ENCODE measurements around the gene MGAT1.

The MGAT1 gene

DNA sequence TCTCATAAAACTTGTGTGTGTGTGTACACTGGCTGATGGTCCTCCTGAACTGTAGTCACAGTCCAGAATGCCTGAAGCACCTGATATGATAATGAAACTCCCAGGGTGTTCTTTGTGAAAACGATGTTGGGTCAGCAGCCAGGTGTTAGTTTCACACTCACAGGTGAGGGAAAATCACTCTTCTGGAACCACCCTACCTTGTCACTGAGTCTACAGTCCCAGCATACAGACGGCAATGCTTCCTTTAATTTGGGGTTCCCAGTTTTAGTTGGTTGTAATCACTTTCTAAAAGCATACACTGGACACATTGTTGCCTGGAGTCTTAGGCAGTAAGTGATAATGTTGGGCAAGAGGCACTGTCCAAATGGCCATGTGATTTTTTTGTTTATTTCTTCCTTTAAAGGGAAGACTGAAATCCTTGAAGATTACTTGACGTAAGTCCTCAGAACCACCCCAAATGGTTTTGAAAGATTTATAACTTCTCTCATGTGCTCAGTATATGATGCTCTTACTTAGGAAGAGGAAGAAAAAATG, 18.2 kb upstream of the MGAT1 start:
- TF ChIP-seq, protein P1, sequence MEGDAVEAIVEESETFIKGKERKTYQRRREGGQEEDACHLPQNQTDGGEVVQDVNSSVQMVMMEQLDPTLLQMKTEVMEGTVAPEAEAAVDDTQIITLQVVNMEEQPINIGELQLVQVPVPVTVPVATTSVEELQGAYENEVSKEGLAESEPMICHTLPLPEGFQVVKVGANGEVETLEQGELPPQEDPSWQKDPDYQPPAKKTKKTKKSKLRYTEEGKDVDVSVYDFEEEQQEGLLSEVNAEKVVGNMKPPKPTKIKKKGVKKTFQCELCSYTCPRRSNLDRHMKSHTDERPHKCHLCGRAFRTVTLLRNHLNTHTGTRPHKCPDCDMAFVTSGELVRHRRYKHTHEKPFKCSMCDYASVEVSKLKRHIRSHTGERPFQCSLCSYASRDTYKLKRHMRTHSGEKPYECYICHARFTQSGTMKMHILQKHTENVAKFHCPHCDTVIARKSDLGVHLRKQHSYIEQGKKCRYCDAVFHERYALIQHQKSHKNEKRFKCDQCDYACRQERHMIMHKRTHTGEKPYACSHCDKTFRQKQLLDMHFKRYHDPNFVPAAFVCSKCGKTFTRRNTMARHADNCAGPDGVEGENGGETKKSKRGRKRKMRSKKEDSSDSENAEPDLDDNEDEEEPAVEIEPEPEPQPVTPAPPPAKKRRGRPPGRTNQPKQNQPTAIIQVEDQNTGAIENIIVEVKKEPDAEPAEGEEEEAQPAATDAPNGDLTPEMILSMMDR (IDR thresholded peaks at IDR 0.05; ENCODE audit: low read depth, low read length), result no peak
- H3K9me3 ChIP-seq, result no peaks in the 10 kb centered on the region
- H3K4me3 ChIP-seq (ENCODE audit: low read depth, low read length), result no peak overlapping the region
- H3K36me3 ChIP-seq, result no peaks in the 10 kb centered on the region
- no peak for DNase-seq
- H3K4me1 ChIP-seq, result no peaks in the 10 kb centered on the region
- no peaks in the 10 kb centered on the region for H3K27me3 ChIP-seq

DNA sequence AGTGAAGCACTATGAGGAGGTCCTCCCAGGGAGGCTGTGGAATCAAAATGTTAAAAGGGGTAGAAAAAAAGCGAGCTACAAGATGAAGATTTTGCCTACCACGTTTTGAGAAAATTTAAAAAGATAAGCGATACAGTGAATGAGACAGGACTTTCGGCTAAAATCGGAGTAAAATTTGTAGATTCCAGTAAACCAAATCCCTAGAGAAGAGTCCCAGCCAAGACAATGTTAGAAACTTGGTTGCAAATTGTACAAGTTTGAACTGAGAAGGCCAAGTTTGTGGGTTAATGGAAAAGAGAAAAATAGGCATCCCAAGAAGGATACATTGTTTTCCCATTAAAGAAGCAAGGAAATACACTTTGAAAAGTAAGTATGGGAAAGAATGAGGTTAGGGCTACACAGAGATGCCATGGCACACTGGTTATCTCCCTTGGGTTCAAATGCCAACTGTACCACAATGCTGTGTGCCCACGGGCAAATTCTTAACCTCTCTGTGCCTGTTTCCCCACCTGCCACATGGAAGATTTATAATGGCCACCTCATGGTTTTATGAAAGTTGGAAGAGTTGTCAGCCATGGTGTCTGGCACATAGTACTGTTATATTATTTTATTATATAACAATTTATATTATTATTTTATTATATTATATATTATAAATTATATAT, 16.2 kb upstream of the MGAT1 start:
- H3K4me1 ChIP-seq, result no peaks in the 10 kb centered on the region
- TF ChIP-seq, protein P1 (IDR thresholded peaks at IDR 0.05; ENCODE audit: low read depth, low read length), result no peak
- DNase-seq, result no peak

DNA sequence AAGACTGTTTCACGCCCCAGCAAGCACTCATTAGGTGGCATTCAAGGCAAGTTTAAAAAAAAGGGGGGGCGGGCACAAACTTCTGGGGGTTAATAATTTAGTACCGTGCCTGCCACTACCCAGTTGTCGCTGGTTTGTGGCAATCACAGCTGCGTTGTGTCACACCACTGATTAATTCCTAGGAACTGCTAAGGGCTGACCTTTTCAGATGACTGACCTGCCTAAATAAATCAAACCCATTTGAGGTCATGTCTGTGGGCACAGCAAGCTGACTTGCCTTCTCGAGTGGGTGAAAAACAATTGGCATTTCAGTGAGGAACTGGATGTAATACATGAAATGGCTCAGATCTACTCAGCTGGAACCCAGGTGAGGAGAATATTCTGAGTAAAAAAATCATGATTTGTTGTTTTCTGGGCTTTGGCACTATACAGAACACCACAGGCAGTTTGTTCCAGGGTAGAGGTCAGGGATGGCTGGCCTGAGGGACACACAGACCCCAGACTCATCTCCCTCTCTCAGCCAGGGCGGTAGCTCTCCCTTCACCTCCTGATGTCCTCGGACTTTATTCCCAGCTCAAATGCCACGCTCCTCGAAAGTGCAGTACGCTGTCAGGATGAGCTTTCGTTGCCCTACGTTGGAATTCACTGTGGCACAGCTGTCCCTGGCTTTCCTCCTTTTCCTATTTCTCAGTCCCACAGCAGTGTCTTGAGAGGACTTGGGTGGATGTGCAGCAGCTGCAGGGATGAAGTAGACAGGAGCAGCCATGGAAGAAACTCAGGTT, 15.5 kb upstream of the MGAT1 start:
- H3K9me3 ChIP-seq, result no peaks in the 10 kb centered on the region
- no peaks in the 10 kb centered on the region for H3K27me3 ChIP-seq
- no peak overlapping the region for H3K4me3 ChIP-seq (ENCODE audit: low read depth, low read length)
- TF ChIP-seq, protein P1 (IDR thresholded peaks at IDR 0.05; ENCODE audit: low read depth, low read length), result no peak
- H3K36me3 ChIP-seq, result no peaks in the 10 kb centered on the region
- no peaks in the 10 kb centered on the region for H3K4me1 ChIP-seq
- no peak for DNase-seq

More for the DNA sequence above, 16.2 kb upstream of the MGAT1 start:
- H3K36me3 ChIP-seq, result no peaks in the 10 kb centered on the region
- H3K9me3 ChIP-seq, result no peaks in the 10 kb centered on the region
- H3K27me3 ChIP-seq, result no peaks in the 10 kb centered on the region
- H3K4me3 ChIP-seq (ENCODE audit: low read depth, low read length), result no peak overlapping the region

DNA sequence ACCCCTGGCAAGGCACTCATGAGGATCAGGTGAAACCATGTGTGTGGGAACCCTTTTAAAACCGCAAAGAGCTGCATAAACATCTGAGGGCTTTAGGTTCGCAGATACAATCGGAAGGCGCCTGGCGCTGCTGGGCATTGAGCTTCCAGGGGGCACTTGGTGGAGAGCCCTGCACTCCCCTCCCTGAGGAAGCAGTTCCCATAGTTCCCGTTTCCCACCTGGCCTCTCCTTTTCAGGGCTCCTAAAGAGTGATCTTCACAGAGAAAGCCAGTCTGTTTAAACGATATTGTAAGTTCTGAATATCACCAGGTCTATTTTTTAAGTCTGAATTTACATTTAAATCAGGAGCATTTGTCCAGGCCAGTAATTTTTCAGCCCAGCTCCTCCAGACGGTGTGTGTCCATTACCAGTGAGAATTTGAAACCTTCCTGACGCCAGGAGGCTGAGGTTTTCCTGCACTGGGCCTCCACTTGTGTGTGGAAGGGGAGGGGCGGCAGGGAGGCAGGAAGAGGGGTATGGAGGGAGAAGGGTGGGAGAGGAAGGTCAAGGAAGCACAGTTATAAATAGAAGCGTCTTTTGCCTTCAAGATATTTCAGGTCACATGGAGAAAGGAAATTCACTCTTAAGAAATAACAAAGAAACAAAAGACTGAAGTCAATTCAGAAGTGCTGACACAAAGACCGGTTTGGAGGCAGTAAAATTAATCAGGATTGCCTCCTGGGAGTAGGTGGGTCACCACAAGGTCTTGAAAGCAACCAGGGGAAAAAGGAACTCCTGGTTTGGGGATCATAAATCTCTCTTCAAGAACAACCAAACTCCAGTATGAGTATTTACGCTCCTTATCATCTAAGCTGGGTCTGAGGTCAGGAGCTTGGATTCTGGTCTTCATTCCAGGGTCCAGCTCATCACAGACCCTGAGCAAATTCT, 14.3 kb upstream of the MGAT1 start:
- DNase-seq, result no peak
- H3K36me3 ChIP-seq, result no peaks in the 10 kb centered on the region
- TF ChIP-seq, protein P1 (IDR thresholded peaks at IDR 0.05; ENCODE audit: low read depth, low read length), result no peak
- H3K4me3 ChIP-seq (ENCODE audit: low read depth, low read length), result no peak overlapping the region
- H3K27me3 ChIP-seq, result no peaks in the 10 kb centered on the region
- H3K9me3 ChIP-seq, result no peaks in the 10 kb centered on the region
- no peaks in the 10 kb centered on the region for H3K4me1 ChIP-seq

- TF ChIP-seq, protein P1 (IDR thresholded peaks at IDR 0.05; ENCODE audit: low read depth, low read length), result no peak
- H3K36me3 ChIP-seq, result no peaks in the 10 kb centered on the region
- no peaks in the 10 kb centered on the region for H3K27me3 ChIP-seq
- no peak for DNase-seq
- H3K9me3 ChIP-seq, result no peaks in the 10 kb centered on the region
- no peak overlapping the region for H3K4me3 ChIP-seq (ENCODE audit: low read depth, low read length)
- no peaks in the 10 kb centered on the region for H3K4me1 ChIP-seq
These were observed 12.8 kb upstream of the MGAT1 start for GRCh38 chr5:180815293-180815917.

Measured in BE2C (cell line).